ENCODE results near the gene IRX3.

Gene IRX3

GRCh38 chr16:54290833-54291655 is 4.5 kb upstream of the IRX3 start:
- DNase-seq, result no peak

GRCh38 chr16:54289945-54290832 is 3.6 kb upstream of the IRX3 start:
- no peak for DNase-seq

GRCh38 chr16:54289242-54289944 is 2.8 kb upstream of the IRX3 start:
- DNase-seq, result no peak

- DNase-seq, result no peak
Measured at GRCh38 chr16:54288835-54289241, 2.3 kb upstream of the IRX3 start.

- no peak for DNase-seq
Measured at GRCh38 chr16:54288030-54288834, 1.6 kb upstream of the IRX3 start.

- DNase-seq, result no peak
Measured at GRCh38 chr16:54287131-54288029, 793 bp upstream of the IRX3 start.

- no peak for DNase-seq
Measured at GRCh38 chr16:54286090-54286365, 559 bp downstream of the IRX3 start.

- DNase-seq, result no peak
Measured at GRCh38 chr16:54285414-54286089, 1.0 kb downstream of the IRX3 start.

- no peak for DNase-seq
Measured at GRCh38 chr16:54284931-54285413, 1.6 kb downstream of the IRX3 start.

GRCh38 chr16:54284319-54284930 is 2.2 kb downstream of the IRX3 start:
- DNase-seq, result no peak

GRCh38 chr16:54283725-54284318 is 2.8 kb downstream of the IRX3 start:
- no peak for DNase-seq

GRCh38 chr16:54282928-54283724 is 3.5 kb downstream of the IRX3 start:
- DNase-seq, result no peak

- DNase-seq, result no peak
Measured at GRCh38 chr16:54282202-54282927, 4.2 kb downstream of the IRX3 start.

GRCh38 chr16:54281535-54282201 is 4.9 kb downstream of the IRX3 start:
- no peak for DNase-seq

GRCh38 chr16:54280751-54281150 is 5.8 kb downstream of the IRX3 start:
- no peak for DNase-seq

- DNase-seq, result no peak
Measured at GRCh38 chr16:54277845-54278703, 8.5 kb downstream of the IRX3 start.

- no peak for DNase-seq
Measured at GRCh38 chr16:54275956-54276355, 10.6 kb downstream of the IRX3 start.

Data from effector CD4-positive, alpha-beta T cell (primary cell).